ENCODE measurements around the gene DCBLD2.

DNA sequence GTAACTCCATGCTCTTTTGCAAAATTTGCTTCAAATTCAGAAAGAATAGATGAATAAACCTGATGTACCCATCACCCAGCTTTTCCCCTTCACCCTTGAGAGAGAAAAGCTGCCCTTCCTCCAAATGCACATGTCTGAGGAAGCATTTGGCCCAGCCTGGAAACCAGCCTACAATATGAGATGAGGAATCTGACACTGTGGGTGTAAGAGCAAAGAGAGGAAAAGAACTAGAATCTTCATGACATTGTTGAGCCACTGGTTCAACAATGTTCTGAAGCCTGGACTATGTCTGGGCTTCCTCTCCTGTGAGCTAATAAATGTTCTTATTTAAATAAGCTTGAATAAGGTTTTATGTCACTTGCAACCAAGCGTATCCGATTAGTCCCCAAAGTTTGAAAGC lies 18.7 kb upstream of the DCBLD2 start:
- TF ChIP-seq, protein P1, sequence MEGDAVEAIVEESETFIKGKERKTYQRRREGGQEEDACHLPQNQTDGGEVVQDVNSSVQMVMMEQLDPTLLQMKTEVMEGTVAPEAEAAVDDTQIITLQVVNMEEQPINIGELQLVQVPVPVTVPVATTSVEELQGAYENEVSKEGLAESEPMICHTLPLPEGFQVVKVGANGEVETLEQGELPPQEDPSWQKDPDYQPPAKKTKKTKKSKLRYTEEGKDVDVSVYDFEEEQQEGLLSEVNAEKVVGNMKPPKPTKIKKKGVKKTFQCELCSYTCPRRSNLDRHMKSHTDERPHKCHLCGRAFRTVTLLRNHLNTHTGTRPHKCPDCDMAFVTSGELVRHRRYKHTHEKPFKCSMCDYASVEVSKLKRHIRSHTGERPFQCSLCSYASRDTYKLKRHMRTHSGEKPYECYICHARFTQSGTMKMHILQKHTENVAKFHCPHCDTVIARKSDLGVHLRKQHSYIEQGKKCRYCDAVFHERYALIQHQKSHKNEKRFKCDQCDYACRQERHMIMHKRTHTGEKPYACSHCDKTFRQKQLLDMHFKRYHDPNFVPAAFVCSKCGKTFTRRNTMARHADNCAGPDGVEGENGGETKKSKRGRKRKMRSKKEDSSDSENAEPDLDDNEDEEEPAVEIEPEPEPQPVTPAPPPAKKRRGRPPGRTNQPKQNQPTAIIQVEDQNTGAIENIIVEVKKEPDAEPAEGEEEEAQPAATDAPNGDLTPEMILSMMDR (IDR thresholded peaks at IDR 0.05), result no peak
- no peak for TF ChIP-seq POLR2A (IDR thresholded peaks at IDR 0.05)

Data from body of pancreas (tissue), 4 donors.